ENCODE results near the gene SCFD2.
"Not testable (repeated sequence)": the region's sequence is repeated elsewhere in the genome, so short reads cannot be mapped to it uniquely, and the experiment has no call there.

The SCFD2 gene

DNA sequence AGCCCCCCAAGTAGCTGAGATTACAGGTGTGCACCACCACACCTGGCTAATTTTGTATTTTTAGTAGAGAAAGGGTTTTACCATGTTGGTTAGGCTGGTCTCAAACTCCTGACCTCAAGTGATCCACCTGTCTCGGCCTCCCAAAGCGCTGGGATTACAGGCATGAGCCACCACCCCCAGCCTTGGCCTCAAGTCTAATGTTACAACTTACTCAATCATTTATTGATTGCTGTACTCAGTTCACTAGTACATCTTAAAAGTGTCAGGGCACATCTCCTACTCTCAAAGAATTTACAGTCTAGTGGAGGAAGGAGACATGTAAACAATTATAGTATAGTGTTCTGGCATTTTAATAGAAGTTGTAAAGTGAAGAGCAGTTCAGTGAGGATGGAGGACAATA lies 19.5 kb downstream of the SCFD2 start:
- DNase-seq (ENCODE audit: low read depth in 2 of 2): not testable (repeated sequence)

DNA sequence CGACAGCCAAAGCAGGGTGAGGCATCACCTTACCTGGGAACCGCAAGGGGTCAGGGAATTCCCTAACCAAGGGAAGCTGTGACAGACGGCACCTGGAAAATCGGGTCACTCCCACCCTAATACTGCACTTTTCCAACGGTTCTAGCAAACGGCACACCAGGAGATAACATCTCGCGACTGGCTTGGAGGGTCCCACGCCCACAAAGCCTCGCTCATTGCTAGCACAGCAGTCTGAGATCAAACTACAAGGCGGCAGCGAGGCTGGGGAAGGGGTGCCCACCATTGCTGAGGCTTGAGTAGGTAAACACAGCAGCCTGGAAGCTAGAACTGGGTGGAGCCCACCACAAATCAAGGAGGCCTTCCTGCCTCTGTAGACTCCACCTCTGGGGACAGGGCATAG lies 25.7 kb downstream of the SCFD2 start:
- DNase-seq (ENCODE audit: low read depth in 2 of 2): not testable (repeated sequence)

GRCh38 chr4:53334916-53335315 lies 30.9 kb downstream of the SCFD2 start:
- not testable (repeated sequence) for DNase-seq (ENCODE audit: low read depth in 2 of 2)

DNA sequence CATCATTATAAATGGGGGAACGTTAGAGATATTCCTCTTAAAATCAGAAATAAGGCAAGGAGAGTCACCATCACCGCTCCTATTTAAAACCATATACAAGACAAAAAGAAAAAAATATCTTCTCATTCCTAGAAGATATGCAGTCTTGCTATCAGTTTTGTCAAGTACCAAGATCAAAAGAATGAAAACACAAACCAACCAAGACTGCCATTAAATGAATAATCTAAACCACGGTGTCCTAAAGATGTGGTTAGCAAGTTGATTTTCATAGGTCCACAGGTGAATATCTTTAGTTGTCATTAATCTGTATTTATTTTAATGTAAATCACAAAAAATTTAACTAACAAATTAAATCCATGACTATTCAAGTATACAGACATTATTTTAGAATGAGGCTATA lies 39.3 kb downstream of the SCFD2 start:
- no peak for DNase-seq (ENCODE audit: low read depth in 2 of 2)

DNA sequence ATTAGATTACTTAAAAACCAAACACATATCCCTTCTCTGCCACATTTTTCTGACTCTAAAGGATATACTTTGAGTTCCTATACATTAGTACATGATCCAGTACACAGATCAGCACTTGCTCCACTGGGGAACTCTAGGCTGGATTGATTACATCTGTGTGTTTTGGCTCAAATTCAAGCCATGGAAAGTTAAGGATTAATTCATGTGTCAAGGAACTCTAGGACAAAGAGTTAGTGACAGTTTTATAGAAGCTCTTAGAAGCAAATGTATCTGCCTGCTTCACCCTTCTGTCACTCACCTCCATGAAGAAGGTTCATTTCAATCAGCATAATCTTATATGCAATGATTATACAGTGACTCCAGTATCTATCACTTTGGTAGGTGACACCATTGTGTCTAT lies 43.2 kb downstream of the SCFD2 start:
- no peak for DNase-seq (ENCODE audit: low read depth in 2 of 2)

DNA sequence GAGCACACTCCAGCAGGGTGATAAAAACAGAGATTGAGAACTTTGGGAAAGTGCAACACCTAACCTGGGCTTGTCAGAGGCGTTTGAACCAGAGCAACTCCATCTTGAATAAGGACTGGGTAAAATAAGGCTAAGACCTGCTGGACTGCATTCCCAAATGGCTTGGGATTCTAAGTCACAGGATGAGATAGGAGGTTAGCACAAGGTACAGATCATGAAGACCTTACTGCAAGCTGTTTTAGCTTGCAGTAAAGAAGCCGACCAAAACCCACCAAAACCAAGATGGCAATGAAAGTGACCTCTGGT lies 43.9 kb downstream of the SCFD2 start:
- DNase-seq (ENCODE audit: low read depth in 2 of 2): no peak

DNA sequence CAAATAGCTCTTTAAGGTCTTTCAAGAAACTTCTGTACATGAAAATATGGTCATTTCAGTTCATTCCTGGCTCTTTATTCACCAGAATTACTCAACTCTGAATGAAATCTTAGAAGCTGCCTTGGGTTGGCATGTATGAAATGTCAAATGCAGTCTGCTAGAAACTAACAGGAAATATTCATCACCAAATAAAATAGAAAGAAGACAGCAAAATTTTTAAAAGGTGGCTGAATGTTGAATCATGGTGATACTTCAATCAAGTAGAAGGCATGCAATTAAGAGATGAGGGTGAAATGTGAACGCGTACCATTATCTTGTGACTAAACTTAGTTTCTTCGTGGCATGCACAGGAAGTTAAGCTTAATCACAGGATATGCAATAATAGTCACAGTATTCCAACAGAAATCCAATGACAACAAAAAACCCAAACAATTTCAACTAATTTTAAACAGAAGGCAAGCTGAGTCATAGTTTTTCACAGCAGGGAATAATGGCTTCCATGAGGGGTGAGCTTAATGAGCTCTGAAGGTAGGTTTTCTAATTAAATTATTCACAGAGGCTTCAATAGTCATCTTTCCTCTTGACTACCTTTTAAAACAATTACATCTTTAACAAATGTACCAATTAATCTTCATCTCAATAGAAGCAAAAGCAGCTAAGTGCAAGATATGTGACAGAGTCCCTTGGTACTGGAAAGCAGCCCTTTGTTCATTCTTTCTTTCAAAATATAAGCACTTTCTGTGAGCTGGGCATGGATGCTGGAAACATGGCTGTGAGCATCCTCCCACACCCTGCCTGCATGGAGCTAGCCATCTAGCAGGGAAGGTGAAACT lies 44.5 kb downstream of the SCFD2 start:
- DNase-seq (ENCODE audit: low read depth in 2 of 2): peak; percentile 90 to 91

DNA sequence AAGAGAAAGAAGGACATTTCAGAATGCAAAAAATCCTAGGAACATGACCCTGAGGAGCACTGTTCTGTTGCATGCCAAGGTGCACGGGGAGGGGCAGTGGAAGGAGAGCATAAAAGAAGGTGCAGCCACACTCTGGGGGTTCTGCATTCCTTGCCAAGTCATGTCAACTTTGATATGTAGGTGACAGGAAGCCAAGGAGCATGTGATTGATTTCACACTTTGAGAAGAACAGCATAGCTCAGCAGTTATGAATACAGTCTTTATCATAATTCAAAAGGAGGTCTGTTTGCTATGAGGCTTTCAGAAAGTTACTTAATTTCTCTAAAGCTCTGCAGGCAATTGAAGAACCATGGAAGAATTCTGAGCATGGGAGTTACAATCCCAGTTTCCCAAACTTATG lies 50.6 kb downstream of the SCFD2 start:
- DNase-seq (ENCODE audit: low read depth in 2 of 2): no peak

- no peak for DNase-seq (ENCODE audit: low read depth in 2 of 2)
Measured at GRCh38 chr4:53314252-53314651, 51.6 kb downstream of the SCFD2 start.

- DNase-seq (ENCODE audit: low read depth in 2 of 2): no peak
Measured at GRCh38 chr4:53313510-53313909, 52.4 kb downstream of the SCFD2 start.

DNA sequence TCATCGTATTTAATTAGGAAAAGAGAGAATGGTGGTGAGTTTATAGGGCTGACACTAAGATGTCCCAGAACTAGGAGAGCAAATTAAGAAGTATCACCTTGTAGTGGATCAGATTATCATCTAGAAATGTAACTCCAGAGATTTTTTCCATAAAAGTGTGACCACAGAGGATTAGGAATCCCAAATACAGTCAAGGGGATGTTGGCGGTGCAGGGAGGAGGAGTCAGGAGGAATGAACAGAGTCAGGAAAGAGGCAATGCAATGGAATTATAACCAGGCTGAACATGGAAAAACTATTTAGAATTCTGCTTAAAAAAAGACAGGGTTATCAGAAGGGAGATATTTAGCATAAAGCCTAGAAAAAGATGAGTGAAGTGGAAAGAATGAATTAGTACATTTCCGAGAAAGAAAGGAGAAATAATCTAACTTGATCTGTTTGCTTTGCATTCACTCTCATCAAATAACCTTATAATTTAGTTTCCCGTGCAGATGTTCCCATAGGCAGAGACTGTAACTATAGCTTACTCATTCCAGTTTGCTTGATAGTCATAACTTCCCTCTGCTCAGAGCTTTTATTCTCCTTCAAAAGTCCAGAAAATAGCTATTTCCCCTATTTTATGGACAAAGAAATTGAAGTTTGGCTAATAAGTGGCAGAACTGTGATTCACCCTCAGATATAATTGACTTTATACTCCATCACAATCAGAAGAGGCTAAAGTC lies 56.4 kb downstream of the SCFD2 start:
- no peak for DNase-seq (ENCODE audit: low read depth in 2 of 2)

DNA sequence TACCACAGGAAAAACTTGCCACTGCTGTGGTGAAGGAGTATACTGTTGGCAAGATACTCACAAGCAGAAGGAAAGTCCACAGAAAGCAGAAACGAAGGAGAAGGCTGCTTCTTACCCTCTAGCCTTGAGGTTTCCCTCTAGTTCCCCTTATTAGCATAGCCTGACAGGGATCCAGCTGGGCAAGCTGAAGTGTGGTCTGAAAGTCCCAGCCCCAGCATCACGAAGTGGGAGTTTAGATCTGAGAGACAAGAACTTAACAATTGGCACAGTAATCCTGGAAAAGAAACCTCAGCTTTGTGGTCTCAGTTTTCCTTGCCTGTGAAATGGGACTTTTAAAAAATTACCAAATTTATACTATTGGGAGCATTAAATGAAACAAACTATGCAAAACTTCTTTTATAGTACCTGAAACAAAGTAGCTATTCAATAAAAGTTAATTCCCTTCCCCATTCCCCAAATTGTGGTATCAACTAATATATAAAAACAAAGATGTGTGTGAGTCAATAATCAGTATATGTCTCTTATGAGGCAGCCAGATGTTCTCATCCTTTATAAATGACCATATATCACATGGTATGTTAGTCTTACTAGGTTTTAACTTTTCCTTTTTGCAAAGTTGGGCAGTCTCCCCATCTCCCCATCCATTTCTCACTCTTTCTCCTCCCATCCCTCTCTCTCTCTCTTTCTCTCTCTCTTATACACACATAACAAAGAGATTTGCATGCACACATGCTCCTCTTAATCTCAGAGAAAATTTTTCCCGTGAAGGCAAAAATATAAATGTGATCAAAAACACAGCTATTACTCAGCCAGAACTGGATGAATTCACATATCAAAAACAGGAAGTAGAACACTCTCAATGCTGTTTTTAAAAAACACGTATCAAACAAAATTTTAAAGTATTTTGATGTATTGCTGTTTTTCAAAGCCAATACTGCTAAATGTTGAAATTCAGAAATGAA lies 57.8 kb downstream of the SCFD2 start:
- no peak for DNase-seq (ENCODE audit: low read depth in 2 of 2)

DNA sequence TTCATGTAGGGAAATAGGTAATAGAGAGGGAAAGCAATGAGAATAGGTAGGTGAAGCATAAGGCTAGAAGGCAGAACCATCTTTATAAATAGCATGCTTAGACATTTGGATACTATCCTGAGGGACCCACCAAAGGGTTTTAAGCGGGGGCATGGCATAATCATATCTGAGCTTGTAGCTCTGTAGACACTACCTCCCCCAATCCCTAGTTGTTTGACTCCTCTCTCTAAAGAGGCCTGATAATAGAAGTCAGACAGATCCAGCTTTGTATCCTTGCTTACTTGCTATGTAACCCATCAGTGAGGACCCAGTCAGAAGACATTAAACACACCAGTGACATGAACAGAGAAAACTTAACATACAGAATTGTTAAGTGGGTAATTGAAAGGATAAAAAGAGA lies 58.7 kb downstream of the SCFD2 start:
- no peak for DNase-seq (ENCODE audit: low read depth in 2 of 2)

GRCh38 chr4:53306729-53307128 lies 59.1 kb downstream of the SCFD2 start:
- DNase-seq (ENCODE audit: low read depth in 2 of 2): peak; percentile 85 to 87

- DNase-seq (ENCODE audit: low read depth in 2 of 2): not testable (repeated sequence)
Measured at GRCh38 chr4:53292209-53292608, 73.7 kb downstream of the SCFD2 start.

DNA sequence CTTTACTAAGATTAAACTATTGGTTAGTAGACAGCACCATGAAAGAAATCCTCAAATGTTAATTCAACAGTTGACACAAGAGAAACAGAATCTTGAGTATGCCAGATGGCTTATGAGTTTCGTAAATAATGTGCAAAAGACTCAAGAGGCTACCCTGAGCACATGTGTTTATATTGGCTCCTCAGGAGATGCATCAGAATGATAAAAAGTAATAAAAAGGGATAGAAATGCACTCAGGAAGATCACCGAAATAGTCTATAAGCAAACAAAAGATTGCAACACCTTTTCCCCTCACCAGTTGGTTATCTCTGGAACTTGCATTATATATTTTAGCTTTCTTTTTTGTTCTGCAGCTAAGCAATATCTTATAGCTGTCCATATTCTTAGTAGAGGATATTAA lies 84.4 kb downstream of the SCFD2 start:
- peak in 1 of 2 experiments; percentile 4 for DNase-seq (ENCODE audit: low read depth in 2 of 2)

- no peak for DNase-seq (ENCODE audit: low read depth in 2 of 2)
Measured at GRCh38 chr4:53280846-53281245, 85.0 kb downstream of the SCFD2 start.

DNA sequence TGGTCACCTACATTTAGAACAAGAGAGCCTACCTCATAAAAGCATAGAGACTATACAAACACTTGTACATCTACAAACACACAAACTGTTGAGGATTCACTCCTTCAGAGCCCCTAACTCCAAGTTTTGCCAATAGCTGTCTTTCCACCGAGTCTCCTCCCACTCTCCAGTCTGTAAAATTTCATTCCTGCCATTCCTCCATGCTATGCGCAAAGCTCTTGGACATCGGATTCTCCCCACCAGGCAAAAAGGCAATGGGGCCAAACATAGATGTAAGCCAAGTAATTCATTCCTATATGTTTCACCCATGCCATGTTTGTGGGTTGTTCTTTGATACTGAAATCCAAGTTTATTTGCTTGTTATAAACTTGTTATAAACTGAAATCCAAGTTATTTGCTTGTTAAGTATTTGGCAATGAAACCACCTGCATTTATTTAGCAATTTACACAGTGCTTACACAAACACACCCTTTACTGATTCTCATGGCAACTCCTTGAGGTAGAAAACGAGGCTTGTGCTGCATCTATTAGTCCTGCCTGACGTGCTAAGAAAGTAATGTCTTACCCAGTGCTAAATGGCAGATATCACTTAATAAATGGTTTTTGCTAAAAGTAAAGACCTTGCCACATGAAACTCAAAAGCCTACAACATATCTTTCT lies 91.1 kb downstream of the SCFD2 start:
- no peak for DNase-seq (ENCODE audit: low read depth in 2 of 2)

DNA sequence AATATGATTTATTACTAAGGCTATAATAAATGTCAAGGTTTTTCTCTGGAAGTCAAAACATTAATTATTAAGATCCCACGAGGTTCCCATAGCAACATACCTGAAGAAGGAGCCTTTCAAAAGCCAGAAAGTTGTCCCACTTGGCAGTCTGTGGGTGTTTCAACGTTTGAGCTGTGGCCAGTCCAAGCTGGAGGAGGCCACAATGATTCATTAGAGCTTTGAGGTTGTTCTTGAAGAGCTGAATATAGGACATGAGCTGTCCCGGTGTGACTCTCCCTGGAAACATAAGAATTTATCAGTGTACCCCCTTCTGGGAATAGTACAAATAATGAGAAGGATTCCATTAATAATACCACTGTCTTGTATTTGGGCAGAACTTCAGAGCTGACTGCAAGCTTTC lies 92.1 kb downstream of the SCFD2 start:
- DNase-seq (ENCODE audit: low read depth in 2 of 2): no peak

- no peak for DNase-seq (ENCODE audit: low read depth in 2 of 2)
Measured at GRCh38 chr4:53267026-53267425, 98.8 kb downstream of the SCFD2 start.

DNA sequence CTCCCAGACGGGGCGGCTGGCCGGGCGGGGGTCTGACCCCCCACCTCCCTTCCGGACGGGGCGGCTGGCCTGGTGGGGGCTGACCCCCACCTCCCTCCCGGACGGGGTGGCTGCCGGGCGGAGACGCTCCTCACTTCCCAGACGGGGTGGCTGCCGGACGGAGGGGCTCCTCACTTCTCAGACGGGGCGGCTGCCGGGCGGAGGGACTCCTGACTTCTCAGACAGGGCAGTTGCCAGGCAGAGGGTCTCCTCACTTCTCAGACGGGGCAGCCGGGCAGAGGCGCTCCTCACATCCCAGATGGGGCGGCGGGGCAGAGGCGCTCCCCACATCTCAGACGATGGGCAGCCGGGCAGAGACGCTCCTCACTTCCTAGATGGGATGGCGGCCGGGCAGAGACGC lies 109.9 kb downstream of the SCFD2 start:
- not testable (repeated sequence) for DNase-seq (ENCODE audit: low read depth in 2 of 2)

GRCh38 chr4:53240573-53240972 lies 125.3 kb downstream of the SCFD2 start:
- DNase-seq (ENCODE audit: low read depth in 2 of 2): no peak
